ENCODE data around the gene MEP1B.
"Not testable (repeated sequence)": the region's sequence is repeated elsewhere in the genome, so short reads cannot be mapped to it uniquely, and the experiment has no call there.

Gene MEP1B

GRCh38 chr18:32209685-32210445, 20.0 kb downstream of the MEP1B start:
- DNase-seq = no peak

DNA sequence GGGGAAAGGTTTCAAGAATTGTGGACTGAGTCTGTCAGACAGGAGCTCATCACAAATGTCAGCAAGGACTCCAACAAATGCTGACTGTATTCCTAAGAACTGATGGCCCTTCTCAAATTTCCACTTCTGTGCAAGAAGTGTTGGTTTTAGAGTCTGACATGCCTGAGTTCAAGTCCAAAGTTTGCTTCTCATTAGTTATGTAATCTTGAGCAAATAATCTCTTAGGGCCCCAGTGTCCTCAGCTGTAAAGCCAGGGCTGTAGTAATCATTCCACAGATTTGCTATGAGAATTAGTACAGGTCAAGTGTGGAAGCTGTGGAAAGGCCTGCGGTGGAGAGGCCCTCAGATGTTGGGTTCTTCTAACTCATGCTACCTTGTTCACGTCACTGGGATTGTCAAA, 23.9 kb downstream of the MEP1B start:
- no peak for DNase-seq

DNA sequence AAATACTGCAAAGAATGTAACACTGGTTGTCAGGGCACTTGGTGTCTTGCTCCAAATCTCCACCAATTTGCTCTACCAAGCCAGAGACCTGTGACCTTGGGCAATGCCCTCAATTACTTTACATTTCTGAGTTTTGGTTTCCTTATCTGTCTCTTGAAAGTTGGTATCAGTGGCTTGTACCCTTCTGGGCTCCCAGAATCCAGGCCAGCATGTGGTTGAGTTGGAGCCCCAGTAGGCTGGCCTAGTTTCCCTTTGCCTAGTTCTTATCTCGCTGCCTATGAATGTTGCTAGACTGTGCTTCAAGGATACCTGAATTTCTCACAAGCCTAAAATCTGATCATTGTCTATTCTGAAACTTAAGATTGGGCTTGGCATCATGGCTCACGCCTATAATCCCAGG, 26.6 kb downstream of the MEP1B start:
- no peak for DNase-seq

- no peak for DNase-seq
These were observed 29.7 kb downstream of the MEP1B start for GRCh38 chr18:32219431-32220018.

- DNase-seq = not testable (repeated sequence)
These were observed 43.5 kb downstream of the MEP1B start for GRCh38 chr18:32233348-32233747.

DNA sequence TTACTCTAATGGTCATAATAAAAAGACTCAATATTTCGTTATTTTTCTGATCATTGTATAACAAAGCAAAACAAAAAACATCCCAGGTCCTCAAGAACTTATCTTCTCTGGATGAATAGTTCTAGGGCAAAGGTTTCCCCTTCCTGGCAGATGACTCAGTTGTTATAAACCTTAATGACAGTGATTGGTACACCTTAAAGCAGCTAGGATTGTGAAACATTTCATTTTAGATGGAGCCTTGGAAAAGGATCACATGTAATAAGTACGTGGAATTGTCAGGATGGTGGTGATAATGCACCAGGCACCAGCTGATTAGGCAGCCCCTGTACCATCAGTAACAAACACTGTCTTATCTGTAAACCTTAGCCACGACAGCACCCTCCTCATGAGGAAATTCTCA, 47.2 kb downstream of the MEP1B start:
- DNase-seq = no peak

DNA sequence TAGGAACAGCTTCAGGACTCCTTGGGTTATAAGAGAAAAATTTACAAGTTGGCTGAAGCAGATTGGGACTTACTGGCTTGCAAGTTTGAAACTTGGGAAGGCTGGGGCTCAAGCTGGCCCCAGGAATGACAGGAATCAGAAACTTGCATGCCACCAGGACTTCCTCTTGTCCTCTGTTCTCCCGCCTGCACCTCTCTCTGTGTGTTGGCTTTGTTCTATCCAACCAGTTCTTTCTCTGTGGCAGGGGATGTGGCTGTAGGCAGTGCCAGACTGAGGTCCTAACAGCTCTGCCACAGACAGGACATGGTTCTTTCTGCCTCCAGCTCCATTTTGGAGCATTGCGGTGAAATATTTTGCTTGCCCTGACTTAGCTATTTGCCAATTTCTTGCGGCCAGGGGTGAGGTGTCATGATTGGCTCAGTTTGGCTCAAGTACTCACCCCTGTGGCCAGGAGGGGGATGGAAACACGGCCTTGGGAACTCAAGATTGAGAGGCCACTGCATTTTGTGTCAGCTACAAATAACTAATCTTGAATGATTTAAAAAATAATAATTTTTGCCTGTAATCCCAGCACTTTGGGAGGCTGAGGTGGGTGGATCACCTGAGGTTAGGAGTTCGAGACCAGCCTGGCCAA, 48.9 kb downstream of the MEP1B start:
- no peak for DNase-seq

DNA sequence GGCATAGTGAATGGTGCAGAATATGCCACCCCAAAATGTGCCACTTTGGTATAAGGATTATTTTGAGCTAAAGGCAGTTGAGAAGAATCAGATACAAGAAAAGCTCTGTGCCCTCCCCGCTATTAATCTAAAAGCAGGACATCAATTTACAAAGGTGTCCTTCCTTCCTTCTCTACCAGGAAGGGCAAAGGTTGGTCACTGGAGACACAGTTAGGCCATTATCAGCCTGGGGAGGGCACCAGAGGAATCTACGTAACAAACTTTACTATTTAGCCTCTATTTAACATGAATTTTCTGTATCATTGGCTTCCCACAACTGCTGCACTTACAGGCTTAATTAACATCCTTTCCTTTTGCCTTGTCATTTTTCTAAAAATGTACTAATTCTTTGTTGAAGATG, 52.6 kb downstream of the MEP1B start:
- no peak for DNase-seq

DNA sequence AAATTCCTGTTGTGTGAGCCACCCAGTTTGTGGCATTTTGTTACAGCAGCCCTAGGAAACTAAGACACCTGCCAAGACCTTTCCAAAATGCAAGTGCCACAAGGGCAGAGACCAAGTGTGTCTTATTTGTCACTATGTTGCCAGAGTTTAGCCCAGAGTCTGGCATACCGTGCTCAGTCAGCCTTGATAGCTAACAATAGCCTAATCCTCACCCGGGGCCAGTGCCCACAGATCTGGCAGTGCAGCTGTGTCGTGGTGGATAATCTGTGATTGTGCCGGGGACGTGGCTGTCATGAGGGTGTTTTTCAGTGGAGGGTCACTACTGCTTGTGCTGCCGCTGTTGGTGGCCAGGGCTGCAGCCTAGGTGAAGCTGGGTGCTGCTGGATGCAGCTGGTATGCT, 53.5 kb downstream of the MEP1B start:
- DNase-seq = no peak

- no peak for DNase-seq
These were observed 55.0 kb downstream of the MEP1B start for GRCh38 chr18:32244881-32245280.

GRCh38 chr18:32249147-32249929, 59.5 kb downstream of the MEP1B start:
- DNase-seq = no peak

DNA sequence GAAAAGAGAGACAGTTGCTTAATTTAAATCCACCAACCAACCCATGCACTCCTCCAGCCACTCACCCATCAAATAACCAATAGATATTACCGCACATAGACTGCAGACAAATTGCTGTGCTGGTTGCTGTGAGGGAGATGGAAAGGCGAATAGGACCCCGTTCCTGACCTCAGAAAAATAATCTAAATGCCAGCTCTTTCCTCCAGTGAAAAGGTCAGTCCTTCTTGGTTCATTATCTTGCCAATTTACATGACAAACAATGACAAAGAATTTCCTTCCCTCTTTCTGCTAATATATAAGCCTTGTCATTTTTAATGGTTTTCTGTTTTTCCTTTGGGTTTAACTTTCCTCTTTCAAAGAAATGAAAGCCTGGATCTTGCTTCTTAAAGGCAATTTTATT, 61.6 kb downstream of the MEP1B start:
- DNase-seq = no peak

- DNase-seq = no peak
These were observed 62.5 kb downstream of the MEP1B start for GRCh38 chr18:32252141-32252860.

- no peak for DNase-seq
These were observed 65.7 kb downstream of the MEP1B start for GRCh38 chr18:32255570-32255969.

DNA sequence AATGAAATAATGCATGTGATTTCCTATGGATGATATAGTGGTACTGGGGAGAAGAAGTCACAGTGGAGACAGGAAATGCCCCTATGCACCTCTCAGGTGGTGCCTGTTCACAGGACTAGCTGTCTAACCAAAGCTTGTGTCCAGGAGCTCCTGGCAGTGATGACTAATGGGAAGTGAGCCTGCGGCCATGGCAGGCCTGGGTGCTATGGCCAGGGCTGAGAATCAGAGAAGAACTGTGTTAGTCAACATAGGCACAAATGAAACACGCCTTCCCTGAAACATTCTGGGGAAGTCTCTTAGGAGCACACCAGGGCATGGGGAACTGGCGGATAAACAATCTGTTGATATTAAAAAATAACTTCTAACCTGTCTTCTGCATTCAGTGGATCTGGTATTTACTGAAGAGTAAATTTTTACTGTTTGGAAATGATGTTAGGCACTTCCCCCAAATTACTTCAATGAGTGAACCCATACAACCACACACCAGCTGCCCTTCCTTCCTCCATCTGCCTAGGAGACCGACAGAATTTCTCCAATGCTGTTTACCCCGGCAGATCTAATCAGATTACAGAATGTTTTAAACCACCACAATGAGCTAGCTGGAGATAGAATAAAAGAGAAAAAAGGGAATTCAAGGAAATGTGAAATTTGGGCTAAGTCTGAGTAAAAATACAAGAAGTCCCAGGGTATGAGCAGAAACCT, 67.4 kb downstream of the MEP1B start:
- DNase-seq = no peak

DNA sequence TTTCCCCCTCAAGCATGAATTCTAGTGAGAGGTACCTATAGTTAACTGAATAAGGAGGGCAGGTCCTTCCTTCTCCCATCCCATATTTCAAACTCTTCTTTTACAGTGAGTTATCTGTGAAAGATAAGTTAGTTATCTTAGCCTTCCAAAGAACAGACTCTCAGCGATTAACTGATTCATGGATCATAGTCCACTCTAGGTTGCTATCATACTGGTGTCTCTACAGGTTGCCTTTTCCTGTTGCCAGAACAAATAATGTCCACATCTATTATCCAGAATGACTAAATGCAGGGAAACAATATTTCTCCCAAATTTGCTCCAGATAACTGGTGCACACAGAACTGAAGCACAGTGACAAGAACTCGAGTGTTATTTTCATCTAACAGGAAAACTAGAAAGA, 68.3 kb downstream of the MEP1B start:
- no peak for DNase-seq

- no peak for DNase-seq
These were observed 68.8 kb downstream of the MEP1B start for GRCh38 chr18:32258558-32259204.

DNA sequence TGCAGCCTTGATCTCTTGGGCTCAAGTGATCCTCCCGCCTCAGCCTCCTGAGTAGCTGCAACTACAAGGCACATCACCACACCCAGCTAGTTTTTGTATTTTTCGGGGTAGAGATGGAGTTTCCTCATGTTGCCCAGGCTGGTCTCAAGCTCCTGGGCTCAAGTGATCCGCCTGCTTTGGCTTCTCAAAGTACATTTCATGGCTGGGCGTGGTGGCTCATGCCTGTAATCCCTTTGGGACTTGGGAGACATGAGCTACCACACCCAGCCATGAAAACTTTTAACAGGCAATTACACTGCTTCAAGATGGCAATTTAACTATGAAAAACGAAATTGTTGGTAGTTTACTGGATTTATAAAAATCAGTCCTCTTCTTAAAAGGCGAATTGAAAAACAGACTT, 69.7 kb downstream of the MEP1B start:
- no peak for DNase-seq

- DNase-seq = no peak
These were observed 71.2 kb downstream of the MEP1B start for GRCh38 chr18:32261003-32261402.

GRCh38 chr18:32262092-32262491, 72.3 kb downstream of the MEP1B start:
- no peak for DNase-seq

GRCh38 chr18:32264401-32264800, 74.6 kb downstream of the MEP1B start:
- no peak for DNase-seq

DNA sequence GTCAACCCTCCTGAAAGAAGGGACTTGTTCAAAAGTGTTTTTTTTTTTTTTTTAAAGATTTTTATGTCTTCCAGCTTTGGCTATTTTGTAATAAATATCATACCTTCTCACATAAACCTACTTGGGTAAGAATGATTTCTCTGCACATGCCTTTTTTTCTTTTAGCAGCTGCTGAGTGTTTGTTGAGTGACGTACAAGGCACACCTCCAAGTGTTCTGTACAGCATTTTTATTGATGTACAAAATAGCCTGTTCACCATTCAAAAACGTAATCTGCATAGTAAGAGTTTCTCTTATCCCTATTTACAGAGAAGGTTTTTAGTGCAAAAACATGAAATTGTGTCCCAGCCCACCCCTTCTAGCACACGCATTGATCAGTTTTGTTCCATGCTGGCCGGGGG, 77.6 kb downstream of the MEP1B start:
- no peak for DNase-seq
